ENCODE measurements around the gene PLXNA2.

DNA sequence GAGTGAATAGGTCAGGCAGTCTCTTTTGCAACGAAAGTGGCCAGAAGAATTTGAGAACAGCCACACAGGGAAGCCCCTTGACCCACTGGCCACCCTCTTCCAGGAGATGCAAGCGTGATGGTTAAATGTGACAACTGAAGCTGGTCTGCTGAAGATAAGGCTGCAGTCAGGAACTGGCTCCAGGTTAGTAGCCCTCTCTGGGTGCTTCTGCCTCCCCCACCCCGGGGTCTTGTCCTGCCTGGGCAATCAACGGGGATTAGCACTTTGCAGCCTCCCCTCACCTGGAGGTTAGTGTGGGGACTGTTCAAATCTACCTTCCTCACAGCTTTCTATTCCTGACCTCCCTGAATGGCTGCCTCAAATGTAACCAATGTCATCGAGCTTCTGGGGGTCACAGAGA lies 125.9 kb downstream of the PLXNA2 start:
- no peak for TF ChIP-seq ZNF101 (CRISPR knock-in tag; IDR thresholded peaks at IDR 0.05; ENCODE audit: borderline replicate concordance, low read depth)
- TF ChIP-seq, protein P1, sequence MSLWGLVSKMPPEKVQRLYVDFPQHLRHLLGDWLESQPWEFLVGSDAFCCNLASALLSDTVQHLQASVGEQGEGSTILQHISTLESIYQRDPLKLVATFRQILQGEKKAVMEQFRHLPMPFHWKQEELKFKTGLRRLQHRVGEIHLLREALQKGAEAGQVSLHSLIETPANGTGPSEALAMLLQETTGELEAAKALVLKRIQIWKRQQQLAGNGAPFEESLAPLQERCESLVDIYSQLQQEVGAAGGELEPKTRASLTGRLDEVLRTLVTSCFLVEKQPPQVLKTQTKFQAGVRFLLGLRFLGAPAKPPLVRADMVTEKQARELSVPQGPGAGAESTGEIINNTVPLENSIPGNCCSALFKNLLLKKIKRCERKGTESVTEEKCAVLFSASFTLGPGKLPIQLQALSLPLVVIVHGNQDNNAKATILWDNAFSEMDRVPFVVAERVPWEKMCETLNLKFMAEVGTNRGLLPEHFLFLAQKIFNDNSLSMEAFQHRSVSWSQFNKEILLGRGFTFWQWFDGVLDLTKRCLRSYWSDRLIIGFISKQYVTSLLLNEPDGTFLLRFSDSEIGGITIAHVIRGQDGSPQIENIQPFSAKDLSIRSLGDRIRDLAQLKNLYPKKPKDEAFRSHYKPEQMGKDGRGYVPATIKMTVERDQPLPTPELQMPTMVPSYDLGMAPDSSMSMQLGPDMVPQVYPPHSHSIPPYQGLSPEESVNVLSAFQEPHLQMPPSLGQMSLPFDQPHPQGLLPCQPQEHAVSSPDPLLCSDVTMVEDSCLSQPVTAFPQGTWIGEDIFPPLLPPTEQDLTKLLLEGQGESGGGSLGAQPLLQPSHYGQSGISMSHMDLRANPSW (CRISPR knock-in tag; IDR thresholded peaks at IDR 0.05; ENCODE audit: borderline replicate concordance) = no peak
- TF ChIP-seq HMG20A (CRISPR knock-in tag; IDR thresholded peaks at IDR 0.05; ENCODE audit: borderline replicate concordance) = no peak
- TF ChIP-seq BORCS8-MEF2B (CRISPR knock-in tag; IDR thresholded peaks at IDR 0.05) = no peak
- TF ChIP-seq, protein P2, sequence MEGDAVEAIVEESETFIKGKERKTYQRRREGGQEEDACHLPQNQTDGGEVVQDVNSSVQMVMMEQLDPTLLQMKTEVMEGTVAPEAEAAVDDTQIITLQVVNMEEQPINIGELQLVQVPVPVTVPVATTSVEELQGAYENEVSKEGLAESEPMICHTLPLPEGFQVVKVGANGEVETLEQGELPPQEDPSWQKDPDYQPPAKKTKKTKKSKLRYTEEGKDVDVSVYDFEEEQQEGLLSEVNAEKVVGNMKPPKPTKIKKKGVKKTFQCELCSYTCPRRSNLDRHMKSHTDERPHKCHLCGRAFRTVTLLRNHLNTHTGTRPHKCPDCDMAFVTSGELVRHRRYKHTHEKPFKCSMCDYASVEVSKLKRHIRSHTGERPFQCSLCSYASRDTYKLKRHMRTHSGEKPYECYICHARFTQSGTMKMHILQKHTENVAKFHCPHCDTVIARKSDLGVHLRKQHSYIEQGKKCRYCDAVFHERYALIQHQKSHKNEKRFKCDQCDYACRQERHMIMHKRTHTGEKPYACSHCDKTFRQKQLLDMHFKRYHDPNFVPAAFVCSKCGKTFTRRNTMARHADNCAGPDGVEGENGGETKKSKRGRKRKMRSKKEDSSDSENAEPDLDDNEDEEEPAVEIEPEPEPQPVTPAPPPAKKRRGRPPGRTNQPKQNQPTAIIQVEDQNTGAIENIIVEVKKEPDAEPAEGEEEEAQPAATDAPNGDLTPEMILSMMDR (CRISPR knock-in tag; IDR thresholded peaks at IDR 0.05) = no peak
- no peak for TF ChIP-seq KDM5B (CRISPR knock-in tag; IDR thresholded peaks at IDR 0.05; ENCODE audit: borderline replicate concordance)
- TF ChIP-seq, protein P3, sequence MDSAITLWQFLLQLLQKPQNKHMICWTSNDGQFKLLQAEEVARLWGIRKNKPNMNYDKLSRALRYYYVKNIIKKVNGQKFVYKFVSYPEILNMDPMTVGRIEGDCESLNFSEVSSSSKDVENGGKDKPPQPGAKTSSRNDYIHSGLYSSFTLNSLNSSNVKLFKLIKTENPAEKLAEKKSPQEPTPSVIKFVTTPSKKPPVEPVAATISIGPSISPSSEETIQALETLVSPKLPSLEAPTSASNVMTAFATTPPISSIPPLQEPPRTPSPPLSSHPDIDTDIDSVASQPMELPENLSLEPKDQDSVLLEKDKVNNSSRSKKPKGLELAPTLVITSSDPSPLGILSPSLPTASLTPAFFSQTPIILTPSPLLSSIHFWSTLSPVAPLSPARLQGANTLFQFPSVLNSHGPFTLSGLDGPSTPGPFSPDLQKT (CRISPR knock-in tag; IDR thresholded peaks at IDR 0.05; ENCODE audit: borderline replicate concordance) = no peak
- TF ChIP-seq EZH2 (conservative IDR thresholded peaks at IDR 0.05; ENCODE audit: low read depth, low read length) = no peak

Measured in HepG2 (cell line).